Measurements from ENCODE around the gene DGKZ.
A peak's percentile ranks its signal among the peaks of the same experiment; 100 is the strongest.

Gene DGKZ

GRCh38 chr11:46382646-46383403 lies 35.6 kb downstream of the DGKZ start:
- CTCF ChIA-PET = interaction anchor here (0.5 to 1.9 kb wide), 13 partner anchors 9 to 841 kb away, joined by 3 to 12 read pairs (median 3); partner anchors contain the start of genes CHRM4 and DGKZ
- POLR2A ChIA-PET = interaction anchor here (1.2 to 1.5 kb wide), 3 partner anchors 9 to 139 kb away, joined by 3 to 10 read pairs (median 3); partner anchors contain the start of gene CHRM4
- peak; percentile 67 for DNase-seq (ENCODE audit: extremely low spot score)
- TF ChIP-seq SUZ12 (IDR thresholded peaks at IDR 0.05) (no peak), NFRKB (IDR thresholded peaks at IDR 0.05) (no peak), CTBP1 (IDR thresholded peaks at IDR 0.05; ENCODE audit: borderline replicate concordance) (no peak), SP1 (IDR thresholded peaks at IDR 0.05) (no peak), ZNF384 (IDR thresholded peaks at IDR 0.05) (no peak), L3MBTL2 (conservative IDR thresholded peaks at IDR 0.05) (no peak), FOXM1 (IDR thresholded peaks at IDR 0.05; ENCODE audit: borderline replicate concordance) (no peak), PKNOX1 (IDR thresholded peaks at IDR 0.05) (no peak), LEF1 (IDR thresholded peaks at IDR 0.05; ENCODE audit: borderline replicate concordance) (no peak), ELF4 (IDR thresholded peaks at IDR 0.05) (no peak), FOXA1 (IDR thresholded peaks at IDR 0.05) (no peak), BHLHE40 (IDR thresholded peaks at IDR 0.05; ENCODE audit: borderline replicate concordance) (no peak), FOXK2 (IDR thresholded peaks at IDR 0.05) (no peak), ARNT (IDR thresholded peaks at IDR 0.05) (no peak), TARDBP (IDR thresholded peaks at IDR 0.05) (no peak)

- POLR2A ChIA-PET = interaction anchor here (1.2 to 1.5 kb wide), 3 partner anchors 9 to 140 kb away, joined by 3 to 10 read pairs (median 3); partner anchors contain the start of gene CHRM4
- no peak for TF ChIP-seq SUZ12 (IDR thresholded peaks at IDR 0.05)
- TF ChIP-seq PKNOX1 (IDR thresholded peaks at IDR 0.05) = no peak
- TF ChIP-seq HDGF (IDR thresholded peaks at IDR 0.05; ENCODE audit: borderline replicate concordance) = no peak
- no peak for TF ChIP-seq ZNF384 (IDR thresholded peaks at IDR 0.05)
- TF ChIP-seq L3MBTL2 (conservative IDR thresholded peaks at IDR 0.05) = no peak
- no peak for TF ChIP-seq FOXM1 (IDR thresholded peaks at IDR 0.05; ENCODE audit: borderline replicate concordance)
- TF ChIP-seq LEF1 (IDR thresholded peaks at IDR 0.05; ENCODE audit: borderline replicate concordance) = no peak
- no peak for TF ChIP-seq NFRKB (IDR thresholded peaks at IDR 0.05)
- no peak for TF ChIP-seq FOXA1 (IDR thresholded peaks at IDR 0.05)
- no peak for TF ChIP-seq SP1 (IDR thresholded peaks at IDR 0.05)
- no peak for TF ChIP-seq FOXK2 (IDR thresholded peaks at IDR 0.05)
- no peak for TF ChIP-seq BHLHE40 (IDR thresholded peaks at IDR 0.05; ENCODE audit: borderline replicate concordance)
- no peak for TF ChIP-seq ARNT (IDR thresholded peaks at IDR 0.05)
- no peak for TF ChIP-seq ELF4 (IDR thresholded peaks at IDR 0.05)
- no peak for TF ChIP-seq TARDBP (IDR thresholded peaks at IDR 0.05)
- TF ChIP-seq CTBP1 (IDR thresholded peaks at IDR 0.05; ENCODE audit: borderline replicate concordance) = no peak
- CTCF ChIA-PET = interaction anchor here (0.6 to 1.9 kb wide), 14 partner anchors 8 to 608 kb away, joined by 3 to 12 read pairs (median 4); partner anchors contain the start of genes CHRM4 and DGKZ
- DNase-seq (ENCODE audit: extremely low spot score) = no peak
Measured at GRCh38 chr11:46383404-46383758, 36.1 kb downstream of the DGKZ start.

GRCh38 chr11:46383974-46384701 lies 36.9 kb downstream of the DGKZ start:
- POLR2A ChIA-PET = interaction anchor here (1.3 to 1.5 kb wide), 2 partner anchors 8 to 141 kb away, joined by 3 to 10 read pairs; partner anchors contain the start of gene CHRM4
- CTCF ChIA-PET = interaction anchor here (0.6 to 1.9 kb wide), 8 partner anchors 8 to 607 kb away, joined by 3 to 12 read pairs (median 4); partner anchors contain the start of genes CHRM4 and DGKZ
- TF ChIP-seq LEF1 (IDR thresholded peaks at IDR 0.05; ENCODE audit: borderline replicate concordance) (no peak), ZNF384 (IDR thresholded peaks at IDR 0.05) (no peak), HDGF (IDR thresholded peaks at IDR 0.05; ENCODE audit: borderline replicate concordance) (no peak), SUZ12 (IDR thresholded peaks at IDR 0.05) (no peak), TARDBP (IDR thresholded peaks at IDR 0.05) (no peak), FOXA1 (IDR thresholded peaks at IDR 0.05) (no peak), ELF4 (IDR thresholded peaks at IDR 0.05) (no peak)
- DNase-seq (ENCODE audit: extremely low spot score) = no peak

- ChIA-PET POLR2A (no interaction called here), CTCF (no interaction called here)
- no peak for TF ChIP-seq SP1 (IDR thresholded peaks at IDR 0.05)
- TF ChIP-seq TARDBP (IDR thresholded peaks at IDR 0.05) = no peak
- no peak for TF ChIP-seq FOXK2 (IDR thresholded peaks at IDR 0.05)
- no peak for TF ChIP-seq ELF4 (IDR thresholded peaks at IDR 0.05)
- TF ChIP-seq ZNF384 (IDR thresholded peaks at IDR 0.05) = no peak
- no peak for TF ChIP-seq FOXM1 (IDR thresholded peaks at IDR 0.05; ENCODE audit: borderline replicate concordance)
- DNase-seq (ENCODE audit: extremely low spot score) = no peak
Measured at GRCh38 chr11:46385169-46386004, 38.1 kb downstream of the DGKZ start.

- DNase-seq (ENCODE audit: extremely low spot score) = no peak
- POLR2A ChIA-PET = no interaction called here
- TF ChIP-seq SUZ12 (IDR thresholded peaks at IDR 0.05) (no peak), NFRKB (IDR thresholded peaks at IDR 0.05) (no peak), LEF1 (IDR thresholded peaks at IDR 0.05; ENCODE audit: borderline replicate concordance) (no peak), SP1 (IDR thresholded peaks at IDR 0.05) (no peak), ELF4 (IDR thresholded peaks at IDR 0.05) (no peak), PKNOX1 (IDR thresholded peaks at IDR 0.05) (no peak), FOXM1 (IDR thresholded peaks at IDR 0.05; ENCODE audit: borderline replicate concordance) (no peak), ZNF384 (IDR thresholded peaks at IDR 0.05) (no peak), CTBP1 (IDR thresholded peaks at IDR 0.05; ENCODE audit: borderline replicate concordance) (no peak), L3MBTL2 (conservative IDR thresholded peaks at IDR 0.05) (no peak), TARDBP (IDR thresholded peaks at IDR 0.05) (no peak), HDGF (IDR thresholded peaks at IDR 0.05; ENCODE audit: borderline replicate concordance) (no peak), BHLHE40 (IDR thresholded peaks at IDR 0.05; ENCODE audit: borderline replicate concordance) (no peak)
- CTCF ChIA-PET = no interaction called here
Measured at GRCh38 chr11:46386005-46386578, 38.8 kb downstream of the DGKZ start.

Measured in HEK293T (cell line).